Right lobe of liver (tissue), 6 donors: ENCODE results near the gene CPLX3. TPM values are rescaled to one million over a fixed set of nuclear protein-coding genes. Genes with fewer than 3 reads are reported as not detected.

ENCODE experiments used
- ATAC-seq, 4 donors: fragments of 200-7000 bp; cut with Tn5 transposase; one replicate each; pipeline ENCODE4 v1.9.1; 2020; ENCODE audit warnings: mild to moderate bottlenecking in 4 of 4, moderate library complexity in 4 of 4
- DNase-seq, 3 donors: peaks; one replicate each; pipeline ENCODE4 v3.0.0-alpha.2; 2020
- H3K27ac ChIP-seq, 3 donors: fragments of 200-600 bp; one replicate each; pipeline ENCODE4 v1.8.0; 2022
- H3K27me3 ChIP-seq, 2 donors: fragments of 200-600 bp; one replicate each; pipeline ENCODE4 v1.8.0; 2022
- H3K36me3 ChIP-seq, 4 donors: fragments of 200-600 bp; sonication (generic) in 1 of 4; one replicate each; pipeline versions ENCODE4 v1.5.1 to v1.8.0; 2017 to 2022; ENCODE audit warnings: control low read depth in 1 of 4
- H3K4me1 ChIP-seq, 4 donors: fragments of 200-600 bp; sonication (generic) in 1 of 4; one replicate each; pipeline versions ENCODE4 v1.5.1 to v1.8.0; 2017 to 2022; ENCODE audit warnings: control low read depth in 1 of 4
- H3K4me3 ChIP-seq, 3 donors: fragments of 200-600 bp; one replicate each; pipeline ENCODE4 v1.8.0; 2022
- H3K9me3 ChIP-seq, 4 donors: fragments of 200-600 bp; sonication (generic) in 1 of 4; one replicate each; pipeline versions ENCODE4 v1.5.1 to v1.8.0; 2017 to 2022; ENCODE audit warnings: control low read depth in 1 of 4
- POLR2A ChIP-seq: fragments of 450-650 bp; IDR thresholded peaks from one replicate; pipeline ENCODE4 v1.6.1; 2017; ENCODE audit warnings: antibody characterized with exemption, mild to moderate bottlenecking
- WGBS: methylation state at CpG from one replicate; pipeline ENCODE4 v1.1.6; 2018; ENCODE audit warnings: low coverage, low lambda C conversion rate; ENCODE audit not compliant: insufficient coverage; ENCODE audit errors: missing lambda C conversion rate; 5-methylcytosine and 5-hydroxymethylcytosine counted together
- intact Hi-C, 2 donors: fragments of 100-400 bp; cut with DNase I; formaldehyde crosslinking; loops; one replicate each; pipeline versions ENCODE4 v1.11.2 to v1.14.1; 2022
- total RNA-seq, 6 experiments: library from RNA; depleted of rRNA in 2 of 6; stranded (reverse); fragments of >200 nt in 2 of 6; fragmentation: NEBNext Ultra II Directional in 3 of 6; extraction: Animal tissue kit (Norgen Biotek cat#: 25700) in 3 of 6; gene quantifications; one replicate each; pipeline versions ENCODE4 v1.1.0 to v1.2.4, GENCODE V29; 2016 to 2023
- TF ChIP-seq, protein P1 (sequence below), 4 donors: fragments of 200-600 bp in 3 of 4; fragments of 450-650 bp in 1 of 4; IDR thresholded peaks; one replicate each; pipeline versions ENCODE4 v1.5.1 to v1.8.0; 2016 to 2022; ENCODE audit warnings: antibody characterized with exemption in 4 of 4, mild to moderate bottlenecking in 2 of 4
- donor health status: DM: no; HTN: yes; CAD: no.
- donor health status: DM: no; HTN: no; CAD: no.
- donor health status: DM: no; HTN: no; CAD: no.
- donor health status: DM: no; HTN: yes; CAD: no.
- donor health status: DM: no; HTN: yes; CAD: no.

The CPLX3 gene
- total RNA-seq, 6 experiments from 2014 or later: not detected

DNA sequence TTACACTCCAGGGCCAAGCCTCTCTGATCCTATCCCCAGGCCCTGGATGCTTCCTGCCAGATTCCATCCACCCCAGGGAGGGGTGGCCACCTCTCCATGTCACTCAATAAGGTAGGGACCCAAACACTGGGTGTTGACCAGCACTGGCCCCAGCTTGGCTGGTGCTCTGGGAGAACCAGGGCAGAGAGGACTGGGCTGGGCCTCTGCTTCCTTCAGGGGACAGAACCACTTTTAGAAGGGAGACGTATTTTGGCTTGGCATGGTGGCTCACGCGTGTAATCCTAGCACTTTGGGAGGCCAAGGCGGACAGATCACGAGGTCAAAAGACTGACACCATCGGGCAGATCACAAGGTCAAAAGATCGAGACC, 4.7 kb upstream of the CPLX3 start:
- intact Hi-C loops: no loop called here
- H3K36me3 ChIP-seq: no peaks in the 10 kb centered on the region

DNA sequence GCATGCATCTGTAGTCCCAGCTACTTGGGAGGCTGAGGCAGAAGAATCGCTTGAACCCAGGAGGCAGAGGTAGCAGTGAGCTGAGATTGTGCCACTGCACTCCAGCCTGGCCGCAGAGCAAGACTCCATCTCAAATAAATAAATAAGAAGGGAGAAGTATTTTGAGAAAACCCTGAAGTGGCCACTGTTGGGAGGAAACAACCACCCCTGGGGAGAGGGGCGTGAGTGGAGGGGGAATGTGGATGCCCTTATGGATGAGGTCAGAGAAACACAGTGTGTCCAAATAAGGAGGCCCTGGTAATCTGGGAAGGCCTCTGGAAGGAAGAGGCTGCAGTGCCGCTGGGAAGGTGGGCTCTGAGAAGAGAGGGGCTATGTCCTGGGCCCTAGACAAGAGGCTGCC, 4.2 kb upstream of the CPLX3 start:
- ATAC-seq: no peak
- H3K36me3 ChIP-seq: no peaks in the 10 kb centered on the region
- TF ChIP-seq POLR2A: no peak
- TF ChIP-seq, protein P1, sequence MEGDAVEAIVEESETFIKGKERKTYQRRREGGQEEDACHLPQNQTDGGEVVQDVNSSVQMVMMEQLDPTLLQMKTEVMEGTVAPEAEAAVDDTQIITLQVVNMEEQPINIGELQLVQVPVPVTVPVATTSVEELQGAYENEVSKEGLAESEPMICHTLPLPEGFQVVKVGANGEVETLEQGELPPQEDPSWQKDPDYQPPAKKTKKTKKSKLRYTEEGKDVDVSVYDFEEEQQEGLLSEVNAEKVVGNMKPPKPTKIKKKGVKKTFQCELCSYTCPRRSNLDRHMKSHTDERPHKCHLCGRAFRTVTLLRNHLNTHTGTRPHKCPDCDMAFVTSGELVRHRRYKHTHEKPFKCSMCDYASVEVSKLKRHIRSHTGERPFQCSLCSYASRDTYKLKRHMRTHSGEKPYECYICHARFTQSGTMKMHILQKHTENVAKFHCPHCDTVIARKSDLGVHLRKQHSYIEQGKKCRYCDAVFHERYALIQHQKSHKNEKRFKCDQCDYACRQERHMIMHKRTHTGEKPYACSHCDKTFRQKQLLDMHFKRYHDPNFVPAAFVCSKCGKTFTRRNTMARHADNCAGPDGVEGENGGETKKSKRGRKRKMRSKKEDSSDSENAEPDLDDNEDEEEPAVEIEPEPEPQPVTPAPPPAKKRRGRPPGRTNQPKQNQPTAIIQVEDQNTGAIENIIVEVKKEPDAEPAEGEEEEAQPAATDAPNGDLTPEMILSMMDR (IDR thresholded peaks at IDR 0.05): no peak
- DNase-seq: no peak
- 82% methylated on average over 4 of the region's 4 CpGs for WGBS
- intact Hi-C loops: no loop called here
- H3K27ac ChIP-seq: no peak overlapping the region
- H3K9me3 ChIP-seq: no peaks in the 10 kb centered on the region
- H3K4me1 ChIP-seq: no peaks in the 10 kb centered on the region
- peaks cover 0 to 7% of the 10 kb centered on the region in 2 donors for H3K27me3 ChIP-seq
- no peak overlapping the region for H3K4me3 ChIP-seq

More for the DNA sequence above, 4.7 kb upstream of the CPLX3 start:
- no peaks in the 10 kb centered on the region for H3K4me1 ChIP-seq
- DNase-seq (no peak), ATAC-seq (no peak)
- no peaks in the 10 kb centered on the region for H3K9me3 ChIP-seq
- H3K27ac ChIP-seq: no peak overlapping the region
- H3K27me3 ChIP-seq: peaks cover 0 to 3% of the 10 kb centered on the region in 2 donors
- H3K4me3 ChIP-seq: no peak overlapping the region
- TF ChIP-seq POLR2A: no peak
- TF ChIP-seq, protein P1 (IDR thresholded peaks at IDR 0.05): no peak
- WGBS: 73% methylated on average over 7 of the region's 7 CpGs

DNA sequence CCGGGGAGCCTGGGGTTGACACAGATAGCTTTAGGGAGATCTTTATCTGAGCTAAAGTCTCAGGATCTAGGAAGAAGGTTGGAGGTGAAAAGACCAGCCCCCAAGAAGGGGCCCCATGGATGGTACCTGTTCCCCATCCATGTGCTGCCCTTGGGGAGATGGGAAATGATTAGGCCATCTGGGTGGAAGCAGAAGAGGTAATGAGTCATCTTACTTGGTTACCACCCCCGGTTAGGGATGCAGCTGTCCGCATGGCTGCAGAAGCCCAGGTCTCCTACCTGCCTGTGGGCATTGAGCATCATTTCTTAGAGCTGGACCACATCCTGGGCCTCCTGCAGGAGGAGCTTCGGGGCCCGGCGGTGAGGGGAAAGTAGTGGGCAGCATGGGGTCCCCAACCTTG, 3.1 kb upstream of the CPLX3 start:
- intact Hi-C loops: no loop called here
- 25% methylated on average over 1 of the region's 6 CpGs for WGBS

DNA sequence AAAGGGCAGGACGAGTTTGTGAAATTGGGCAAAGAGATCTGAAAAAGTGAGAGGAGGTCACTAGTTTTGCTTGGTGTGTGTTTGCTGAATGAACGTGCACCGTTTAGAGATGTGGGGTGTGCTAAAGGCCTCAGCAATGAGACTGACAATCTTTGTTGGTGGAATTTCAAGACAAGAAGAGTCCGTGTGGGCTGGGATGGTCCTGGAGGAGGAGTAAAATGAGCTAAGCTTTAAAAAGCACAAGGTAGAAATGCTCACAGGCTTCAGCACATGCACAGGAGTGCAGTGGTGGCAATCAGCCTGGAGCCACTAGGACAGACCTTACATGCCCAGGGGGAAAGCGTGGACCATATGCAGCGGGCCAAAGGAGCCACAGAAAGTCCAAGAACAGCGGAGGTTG, 1.5 kb upstream of the CPLX3 start:
- intact Hi-C loops: no loop called here
- WGBS: 61% methylated on average over 6 of the region's 7 CpGs
- no peaks in the 10 kb centered on the region for H3K9me3 ChIP-seq
- TF ChIP-seq POLR2A: no peak
- TF ChIP-seq, protein P1 (IDR thresholded peaks at IDR 0.05): no peak
- H3K4me1 ChIP-seq: no peaks in the 10 kb centered on the region
- H3K36me3 ChIP-seq: no peaks in the 10 kb centered on the region
- ATAC-seq: no peak
- H3K27me3 ChIP-seq: peaks cover 0 to 7% of the 10 kb centered on the region in 2 donors
- H3K27ac ChIP-seq: no peak overlapping the region
- no peak overlapping the region for H3K4me3 ChIP-seq
- DNase-seq: no peak

More for the DNA sequence above, 3.1 kb upstream of the CPLX3 start:
- ATAC-seq (no peak), DNase-seq (no peak)
- Histone ChIP-seq H3K27ac (no peak overlapping the region), H3K4me3 (no peak overlapping the region), H3K36me3 (no peaks in the 10 kb centered on the region), H3K4me1 (no peaks in the 10 kb centered on the region), H3K27me3 (peaks cover 0 to 7% of the 10 kb centered on the region in 2 donors), H3K9me3 (no peaks in the 10 kb centered on the region)
- TF ChIP-seq, protein P1 (IDR thresholded peaks at IDR 0.05): no peak
- no peak for TF ChIP-seq POLR2A

DNA sequence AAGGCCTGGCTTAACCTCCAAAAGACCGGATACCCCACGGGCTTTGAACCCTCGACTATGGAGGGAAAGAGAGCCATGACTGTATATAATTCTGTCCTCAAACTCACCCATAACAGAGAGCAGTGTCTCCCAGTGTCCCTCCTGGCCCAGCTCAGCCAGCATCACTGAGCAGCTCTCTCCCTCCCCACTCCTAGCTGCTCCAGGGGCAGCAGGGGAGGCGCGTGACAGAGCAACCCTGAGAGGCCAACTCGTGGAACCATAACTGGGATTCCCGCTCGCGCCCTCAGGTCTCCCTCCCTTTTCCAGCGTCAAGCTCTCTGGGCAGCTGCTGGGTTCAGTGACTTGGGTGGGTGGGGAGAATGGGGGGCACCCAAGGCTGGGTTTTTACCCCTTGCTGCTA, 561 bp upstream of the CPLX3 start:
- DNase-seq (no peak), ATAC-seq (no peak)
- no peaks in the 10 kb centered on the region for H3K4me1 ChIP-seq
- no peaks in the 10 kb centered on the region for H3K9me3 ChIP-seq
- 40% methylated on average over 1 of the region's 10 CpGs for WGBS
- no peak overlapping the region for H3K27ac ChIP-seq
- intact Hi-C loops: no loop called here
- no peaks in the 10 kb centered on the region for H3K36me3 ChIP-seq
- no peak overlapping the region for H3K4me3 ChIP-seq
- TF ChIP-seq, protein P1 (IDR thresholded peaks at IDR 0.05): no peak
- no peak for TF ChIP-seq POLR2A
- H3K27me3 ChIP-seq: peaks cover 0 to 7% of the 10 kb centered on the region in 2 donors
